H1 (cell line): ENCODE data around the gene CIC. TPM values are rescaled to one million over a fixed set of nuclear protein-coding genes. Genes with fewer than 3 reads are reported as not detected.

Experiments used
- CTCF ChIA-PET: fragments of 300-600 bp; sonication (Branson Sonifier 250); formaldehyde crosslinking; loops from one replicate; lab custom pipeline; 2021; ENCODE audit not compliant: partially characterized antibody; lab: Charles Lee
- POLR2A ChIA-PET: fragments of 300-600 bp; sonication (Branson Sonifier 250); formaldehyde crosslinking; loops from one replicate; lab custom pipeline; 2021; ENCODE audit warnings: inconsistent platforms; ENCODE audit not compliant: partially characterized antibody; lab: Charles Lee
- DNase-seq, 2 experiments: peaks; one replicate each; pipeline versions ENCODE4 v3.0.0 to v3.0.0-alpha.2; 2010 to 2022; ENCODE audit warnings: low spot score in 2 of 2, low read depth in 1 of 2, mixed read lengths in 1 of 2
- FAIRE-seq: peaks from 2 replicates; lab custom pipeline; 2011; peaks lifted over from hg19 to GRCh38; lab: Jason Lieb, UNC
- H2AFZ ChIP-seq: 2 replicates; pipeline ENCODE4 v1.8.1; 2012; ENCODE audit warnings: low read length, inconsistent platforms
- H2AK5ac ChIP-seq: 2 replicates; pipeline ENCODE4 v1.6.1; 2013; ENCODE audit warnings: low read depth, low read length
- H2BK120ac ChIP-seq: replicated peaks from 2 replicates; pipeline ENCODE3; 2013; ENCODE audit warnings: low read depth, low read length, inconsistent platforms
- H2BK12ac ChIP-seq: 2 replicates; pipeline ENCODE4 v1.6.1; 2013; ENCODE audit warnings: low read depth, low read length
- H2BK15ac ChIP-seq: 2 replicates; pipeline ENCODE4 v1.6.1; 2013; ENCODE audit warnings: low read length
- H2BK20ac ChIP-seq: 2 replicates; pipeline ENCODE4 v1.6.1; 2013; ENCODE audit warnings: low read length
- H2BK5ac ChIP-seq: 2 replicates; pipeline ENCODE4 v1.6.1; 2013; ENCODE audit warnings: low read depth, low read length
- H3K14ac ChIP-seq: 2 replicates; pipeline ENCODE4 v1.6.1; 2013; ENCODE audit warnings: inconsistent platforms; ENCODE audit not compliant: insufficient read length
- H3K18ac ChIP-seq: 2 replicates; pipeline ENCODE4 v1.6.1; 2013; ENCODE audit warnings: low read length; ENCODE audit errors: extremely low read depth
- H3K23ac ChIP-seq: 2 replicates; pipeline ENCODE4 v1.6.1; 2013; ENCODE audit warnings: inconsistent platforms; ENCODE audit not compliant: insufficient read length
- H3K23me2 ChIP-seq: 2 replicates; pipeline ENCODE4 v1.6.1; 2013; ENCODE audit warnings: low read depth, low read length
- H3K27ac ChIP-seq: 2 replicates; pipeline ENCODE4 v1.6.1; 2011; ENCODE audit warnings: low read depth, low read length, inconsistent platforms
- H3K27me3 ChIP-seq, 4 experiments: replicated peaks in 1 of 4; 1 replicate in 1 of 4; 2 replicates in 3 of 4; pipeline versions ENCODE4 v1.6.1 to v1.8.1; 2011 to 2013; ENCODE audit warnings: low read length in 3 of 4, mild to moderate bottlenecking in 3 of 4, inconsistent platforms in 2 of 4, mixed read lengths in 2 of 4, moderate library complexity in 1 of 4; ENCODE audit not compliant: control insufficient read depth in 3 of 4, insufficient read depth in 3 of 4; ENCODE audit errors: extremely low read depth in 1 of 4
- H3K36me3 ChIP-seq, 4 experiments: 2 replicates each; pipeline versions ENCODE4 v1.6.1 to v1.8.1; 2011 to 2013; ENCODE audit warnings: mild to moderate bottlenecking in 4 of 4, low read length in 3 of 4, moderate library complexity in 2 of 4, control low read depth in 1 of 4, inconsistent platforms in 1 of 4; ENCODE audit not compliant: insufficient read depth in 4 of 4, control insufficient read depth in 2 of 4
- H3K4ac ChIP-seq: replicated peaks from 2 replicates; pipeline ENCODE3; 2013; ENCODE audit warnings: low read length, low read depth, mixed read lengths, inconsistent platforms; ENCODE audit not compliant: insufficient read length
- H3K4me1 ChIP-seq, 4 experiments: replicated peaks in 1 of 4; 1 replicate in 1 of 4; 2 replicates in 3 of 4; pipeline versions ENCODE4 v1.6.1 to v1.8.1; 2011 to 2013; ENCODE audit warnings: low read length in 3 of 4, inconsistent platforms in 2 of 4, mixed read lengths in 1 of 4; ENCODE audit not compliant: insufficient read depth in 4 of 4, control insufficient read depth in 3 of 4
- H3K4me2 ChIP-seq, 2 experiments: 2 replicates each; pipeline versions ENCODE4 v1.6.1 to v1.8.1; 2011 to 2013; ENCODE audit warnings: low read depth in 2 of 2, low read length in 2 of 2, control low read depth in 1 of 2, inconsistent platforms in 1 of 2, mild to moderate bottlenecking in 1 of 2; ENCODE audit not compliant: insufficient read depth in 1 of 2
- H3K4me3 ChIP-seq, 4 experiments: fragments of 200-600, 300-600 bp in 1 of 4; sonication (generic), shearing (Covaris generic), sonication (Bioruptor Twin) in 1 of 4; 2 replicates each; pipeline versions ENCODE4 v1.5.1 to v1.8.1; 2011 to 2016; ENCODE audit warnings: low read length in 4 of 4, low read depth in 3 of 4, control low read depth in 2 of 4, inconsistent platforms in 2 of 4, mild to moderate bottlenecking in 2 of 4, mixed read lengths in 1 of 4, moderate library complexity in 1 of 4; ENCODE audit not compliant: insufficient read depth in 2 of 4; ENCODE audit errors: extremely low read depth in 1 of 4
- H3K56ac ChIP-seq: replicated peaks from 2 replicates; pipeline ENCODE3; 2013; ENCODE audit warnings: low read depth, mild to moderate bottlenecking, mixed read lengths, low read length, inconsistent platforms; ENCODE audit not compliant: insufficient read length
- H3K79me1 ChIP-seq: 2 replicates; pipeline ENCODE4 v1.6.1; 2013; ENCODE audit warnings: low read depth, low read length, control low read depth
- H3K79me2 ChIP-seq, 2 experiments: 2 replicates each; pipeline versions ENCODE4 v1.6.1 to v1.8.1; 2012 to 2013; ENCODE audit warnings: low read length in 2 of 2, mild to moderate bottlenecking in 2 of 2, inconsistent platforms in 1 of 2; ENCODE audit not compliant: insufficient read depth in 2 of 2, control insufficient read depth in 1 of 2
- H3K9ac ChIP-seq, 4 experiments: replicated peaks in 1 of 4; 1 replicate in 1 of 4; 2 replicates in 3 of 4; pipeline versions ENCODE4 v1.6.1 to v1.8.1; 2011 to 2013; ENCODE audit warnings: low read depth in 3 of 4, low read length in 3 of 4, control low read depth in 2 of 4, mild to moderate bottlenecking in 2 of 4, moderate library complexity in 2 of 4, inconsistent platforms in 1 of 4; ENCODE audit errors: extremely low read depth in 1 of 4
- H3K9me3 ChIP-seq, 2 experiments: 2 replicates each; pipeline versions ENCODE4 v1.6.1 to v1.8.1; 2012 to 2013; ENCODE audit warnings: mild to moderate bottlenecking in 2 of 2, moderate library complexity in 2 of 2, control low read depth in 1 of 2, inconsistent platforms in 1 of 2, low read depth in 1 of 2, low read length in 1 of 2, mixed read lengths in 1 of 2; ENCODE audit not compliant: insufficient read depth in 2 of 2
- H4K20me1 ChIP-seq, 2 experiments: replicated peaks in 1 of 2; 2 replicates each; pipeline versions ENCODE3 to v1.8.1; 2011 to 2013; ENCODE audit warnings: inconsistent platforms in 2 of 2, low read length in 2 of 2, mild to moderate bottlenecking in 1 of 2; ENCODE audit not compliant: insufficient read depth in 2 of 2, control insufficient read depth in 1 of 2
- H4K5ac ChIP-seq: 2 replicates; pipeline ENCODE4 v1.6.1; 2013; ENCODE audit warnings: low read length, low read depth, mixed read lengths, inconsistent platforms; ENCODE audit not compliant: insufficient read length
- H4K8ac ChIP-seq: 2 replicates; pipeline ENCODE4 v1.8.0; 2013; ENCODE audit warnings: mild to moderate bottlenecking, moderate library complexity, low read length, inconsistent platforms; ENCODE audit not compliant: insufficient read depth; ENCODE audit errors: extremely low read depth
- H4K91ac ChIP-seq: replicated peaks from 2 replicates; pipeline ENCODE3; 2013; ENCODE audit warnings: low read length, mixed read lengths, inconsistent platforms; ENCODE audit not compliant: insufficient read length
- BRCA1 ChIP-seq: IDR thresholded peaks from 2 replicates; pipeline ENCODE4 v1.6.1; 2012; ENCODE audit warnings: low read depth, low read length, improper control_type of control experiment
- E2F6 ChIP-seq: IDR thresholded peaks from 2 replicates; pipeline ENCODE4 v1.6.1; 2012; ENCODE audit warnings: inconsistent platforms
- EZH2 ChIP-seq: fragments of 200-600 bp; sonication (generic); IDR thresholded peaks from 2 replicates; pipeline ENCODE4 v1.7.1; 2012; ENCODE audit warnings: low read depth, mild to moderate bottlenecking, moderate library complexity, low read length, inconsistent platforms; ENCODE audit not compliant: severe bottlenecking
- KDM4A ChIP-seq: IDR thresholded peaks from one replicate; pipeline ENCODE4 v1.7.1; 2012; ENCODE audit warnings: low read depth, mild to moderate bottlenecking, moderate library complexity, low read length, inconsistent platforms; ENCODE audit not compliant: severe bottlenecking
- POLR2A ChIP-seq, 2 experiments: IDR thresholded peaks; 1 replicate in 1 of 2; 2 replicates in 1 of 2; pipeline ENCODE4 v1.6.1; 2011; ENCODE audit warnings: low read depth in 2 of 2, low read length in 2 of 2, mild to moderate bottlenecking in 2 of 2; ENCODE audit errors: control extremely low read depth in 1 of 2
- SUZ12 ChIP-seq: fragments of 200-600 bp; sonication (generic); IDR thresholded peaks from 2 replicates; pipeline ENCODE4 v1.6.1; 2012; ENCODE audit warnings: mild to moderate bottlenecking, inconsistent platforms, low read length, moderate library complexity, mixed read lengths
- TAF7 ChIP-seq: optimal IDR thresholded peaks from 2 replicates; pipeline ENCODE3; 2011; ENCODE audit warnings: low read depth, mild to moderate bottlenecking, inconsistent platforms, low read length, moderate library complexity, borderline replicate concordance
- TCF12 ChIP-seq: IDR thresholded peaks from 2 replicates; pipeline ENCODE4 v1.6.1; 2011; ENCODE audit warnings: low read depth, mild to moderate bottlenecking, low read length
- YY1 ChIP-seq: IDR thresholded peaks from 2 replicates; pipeline ENCODE4 v1.6.1; 2011; ENCODE audit warnings: low read depth, mild to moderate bottlenecking, low read length
- WGBS, 2 experiments: shearing (Covaris generic) in 1 of 2; methylation state at CpG; one replicate each; pipeline versions ENCODE4 v1.1.6 to v1.1.7; 2013 to 2015; ENCODE audit warnings: low lambda C conversion rate in 2 of 2, mixed read lengths in 2 of 2, inconsistent platforms in 1 of 2, low coverage in 1 of 2, missing lambda C conversion rate in 1 of 2; ENCODE audit not compliant: insufficient replicate concordance in 2 of 2, insufficient coverage in 1 of 2, insufficient read length in 1 of 2; ENCODE audit errors: extremely low coverage in 1 of 2, missing lambda C conversion rate in 1 of 2; 5-methylcytosine and 5-hydroxymethylcytosine counted together
- polyA plus RNA-seq, 7 experiments: library from polyadenylated mRNA; depleted of rRNA in 3 of 7; stranded (reverse) in 5 of 7; unstranded in 2 of 7; fragments of >200 nt in 5 of 7; fragments of 200-250 nt in 2 of 7; gene quantifications; 1 replicate in 5 of 7; 2 replicates in 1 of 7; 4 replicates in 1 of 7; pipeline versions ENCODE4 v1.2.1 to v1.2.3, GENCODE V29; 2011 to 2013; ENCODE audit warnings: missing spikeins in 2 of 7, mixed read lengths in 2 of 7
- total RNA-seq: library from RNA; stranded (reverse); fragmentation: NEBNext Ultra II Directional; extraction: Animal tissue kit (Norgen Biotek cat#: 25700); gene quantifications from 2 replicates; pipeline ENCODE4 v1.2.1, GENCODE V29; 2021

Gene CIC
- total and polyA plus RNA-seq, 2 of the 8 experiments (the other 6 are each of a cell fraction or from before 2014, with no cell fraction given), result 13.2 to 43.6 TPM

DNA sequence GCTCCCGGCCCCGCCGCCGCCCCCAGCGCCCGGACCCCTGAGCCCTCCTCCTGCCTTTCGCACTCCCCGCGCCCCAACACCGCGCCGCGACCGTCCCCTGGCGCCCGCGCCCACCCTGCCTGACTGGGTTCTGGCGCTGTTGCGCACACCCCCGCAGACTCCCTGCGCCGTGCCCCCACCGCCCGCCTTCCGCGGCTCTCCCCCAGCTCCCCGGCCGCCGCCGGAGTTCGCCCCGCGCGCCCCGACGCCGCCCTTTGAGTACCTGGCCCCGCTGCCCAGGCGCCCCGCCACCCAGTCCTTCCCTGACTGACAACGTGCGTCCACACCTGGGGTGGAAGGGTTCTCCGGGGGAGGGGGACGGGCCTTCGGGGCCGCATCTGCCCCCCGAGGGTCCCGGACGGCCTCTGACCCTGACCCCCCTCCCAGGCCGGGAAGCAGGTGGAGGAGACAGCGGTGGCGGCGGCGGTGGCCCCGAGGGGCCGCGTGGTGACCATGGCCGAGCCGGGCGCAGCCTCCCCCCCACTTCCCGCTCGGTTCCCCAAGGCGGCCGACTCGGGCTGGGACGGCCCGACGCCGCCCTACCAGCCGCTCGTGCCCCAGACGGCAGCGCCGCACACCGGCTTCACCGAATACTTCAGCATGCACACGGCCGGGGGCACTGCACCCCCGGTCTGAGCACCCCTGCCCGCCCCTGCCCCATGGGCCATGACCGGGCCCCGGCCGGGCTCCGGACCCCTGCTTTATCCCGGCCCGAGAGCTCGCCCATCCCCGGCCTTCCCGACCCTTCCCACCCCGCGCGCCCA lies 55.0 kb downstream of the CIC start:
- Histone ChIP-seq H3K18ac (no peak overlapping the region; the same call in none of the 2 replicates), H2AFZ (no peak overlapping the region; the same call in 1 of the 2 replicates), H4K20me1 (peaks cover 0 to 2% of the 10 kb centered on the region in 2 experiments), H2BK120ac (no peak overlapping the region), H3K4me3 (peak overlapping the region; percentile 43 to 64 (median 47)), H2BK5ac (no peak overlapping the region; the same call in 1 of the 2 replicates), H2BK15ac (no peak overlapping the region), H3K9ac (no peak overlapping the region), H4K91ac (no peak overlapping the region), H3K4me2 (peak overlapping the region; percentile 67 to 80), H3K9me3 (no peaks in the 10 kb centered on the region), H3K36me3 (no peaks in the 10 kb centered on the region), H3K23ac (no peak overlapping the region), H3K79me2 (peaks cover 0 to 16% of the 10 kb centered on the region in 2 experiments; a peak in 1 of 4 replicates), H3K27ac (no peak overlapping the region), H2AK5ac (no peak overlapping the region), H2BK20ac (no peak overlapping the region), H3K4me1 (peaks cover 0 to 4% (median 1%) of the 10 kb centered on the region in 4 experiments; a peak in 2 of 7 replicates), H3K79me1 (peaks cover 6% of the 10 kb centered on the region; the same call in 1 of the 2 replicates), H3K23me2 (peaks cover 13% of the 10 kb centered on the region; the same call in 1 of the 2 replicates), H2BK12ac (0 out of 2 replicates have a peak overlapping the region, but pooled peaks have one; percentile 9), H3K14ac (no peak overlapping the region), H3K4ac (no peak overlapping the region), H4K8ac (peak overlapping the region; percentile 9; the same call in 1 of the 2 replicates), H4K5ac (no peak overlapping the region), H3K27me3 (peaks cover 0 to 15% (median 8%) of the 10 kb centered on the region in 4 experiments; a peak in 5 of 7 replicates), H3K56ac (no peak overlapping the region)
- FAIRE-seq (no peak), DNase-seq (peak in 1 of 2 experiments; percentile 72)
- ChIA-PET POLR2A (interaction anchor here (0.5 to 2.3 kb wide), 10 partner anchors 9 to 99 kb away, joined by 3 to 9 read pairs (median 4); partner anchors contain the start of genes PAFAH1B3 and PRR19), CTCF (interaction anchor here (1.1 to 2.3 kb wide), 7 partner anchors 13 to 215 kb away, joined by 3 to 9 read pairs (median 4); no protein-coding TSS in a partner anchor)
- WGBS, 2 experiments, result 3% methylated on average over 13 of the region's 92 CpGs; no CpG with 5 or more reads in 1 of the 2 experiments
- peak; percentile 55 for TF ChIP-seq SUZ12
- TF ChIP-seq TCF12, result no peak
- peak; percentile 29 for TF ChIP-seq EZH2
- no peak for TF ChIP-seq YY1
- peak; percentile 13 for TF ChIP-seq KDM4A
- peak; percentile 55; the same call in 1 of the 2 replicates for TF ChIP-seq E2F6
- TF ChIP-seq BRCA1, result no peak
- TF ChIP-seq TAF7, result no peak
- TF ChIP-seq POLR2A (IDR thresholded peaks at IDR 0.05; ENCODE audit: control extremely low read depth in 1 of 2, low read depth in 2 of 2, low read length in 2 of 2), result no peak
